Retinal pigment epithelial cell (primary cell): ENCODE results near the gene GARIN5A.
"Not testable (repeated sequence)": the region's sequence is repeated elsewhere in the genome, so short reads cannot be mapped to it uniquely, and the experiment has no call there.

Experiments used
- DNase-seq: peaks from one replicate; pipeline ENCODE4 v3.0.0-alpha.2; 2010; ENCODE audit warnings: low read depth
- H3K4me3 ChIP-seq: 2 replicates; pipeline ENCODE4 v1.5.1; 2011; ENCODE audit warnings: mild to moderate bottlenecking, low read length, control low read depth, moderate library complexity
- CTCF ChIP-seq: conservative IDR thresholded peaks from 2 replicates; pipeline ENCODE4 v1.5.1; 2011; ENCODE audit warnings: low read depth, low read length, control low read depth, inconsistent platforms

GARIN5A gene

GRCh38 chr19:50444059-50444458 lies 32.6 kb downstream of the GARIN5A start:
- H3K4me3 ChIP-seq = no peak overlapping the region
- DNase-seq = no peak
- TF ChIP-seq CTCF = no peak

GRCh38 chr19:50439130-50439529 lies 37.5 kb downstream of the GARIN5A start:
- not testable (repeated sequence) for H3K4me3 ChIP-seq, DNase-seq

- no peak for DNase-seq
- no peak for TF ChIP-seq CTCF
- no peak overlapping the region for H3K4me3 ChIP-seq
Observed at GRCh38 chr19:50437862-50438449, 38.7 kb downstream of the GARIN5A start.

GRCh38 chr19:50435627-50436026 lies 41.0 kb downstream of the GARIN5A start:
- no peak for TF ChIP-seq CTCF
- DNase-seq = no peak
- H3K4me3 ChIP-seq = no peak overlapping the region

GRCh38 chr19:50435221-50435620 lies 41.4 kb downstream of the GARIN5A start:
- no peak for TF ChIP-seq CTCF
- no peak for DNase-seq
- no peak overlapping the region for H3K4me3 ChIP-seq

GRCh38 chr19:50434525-50434924 lies 42.1 kb downstream of the GARIN5A start:
- no peak overlapping the region for H3K4me3 ChIP-seq
- DNase-seq = no peak
- TF ChIP-seq CTCF = no peak

GRCh38 chr19:50433201-50434180 lies 43.2 kb downstream of the GARIN5A start:
- H3K4me3 ChIP-seq = no peak overlapping the region
- no peak for DNase-seq
- TF ChIP-seq CTCF = no peak
